HEK293T (cell line): ENCODE results near the gene GABRP.

Experiments
- ARNT ChIP-seq: fragments of 450-650 bp; IDR thresholded peaks from 2 replicates; pipeline ENCODE4 v1.6.1; 2017; ENCODE audit warnings: mild to moderate bottlenecking
- BHLHE40 ChIP-seq: fragments of 450-650 bp; IDR thresholded peaks from 2 replicates; pipeline ENCODE4 v1.6.1; 2016; ENCODE audit warnings: mild to moderate bottlenecking, moderate library complexity, borderline replicate concordance
- ELF4 ChIP-seq: fragments of 450-650 bp; IDR thresholded peaks from 2 replicates; pipeline ENCODE4 v1.6.1; 2017; ENCODE audit warnings: antibody characterized with exemption
- FOXA1 ChIP-seq: fragments of 450-650 bp; IDR thresholded peaks from 2 replicates; pipeline ENCODE4 v1.6.1; 2016; ENCODE audit warnings: mild to moderate bottlenecking
- HDGF ChIP-seq: fragments of 450-650 bp; IDR thresholded peaks from 2 replicates; pipeline ENCODE4 v1.6.1; 2017; ENCODE audit warnings: antibody characterized with exemption, borderline replicate concordance
- LEF1 ChIP-seq: fragments of 450-650 bp; IDR thresholded peaks from 2 replicates; pipeline ENCODE4 v1.6.1; 2017; ENCODE audit warnings: mild to moderate bottlenecking, borderline replicate concordance
- SP1 ChIP-seq: fragments of 450-650 bp; IDR thresholded peaks from 2 replicates; pipeline ENCODE4 v1.6.1; 2017
- TARDBP ChIP-seq: fragments of 450-650 bp; IDR thresholded peaks from 2 replicates; pipeline ENCODE4 v1.6.1; 2016
- TF ChIP-seq, protein P1 (sequence below): fragments of 450-650 bp; IDR thresholded peaks from 2 replicates; pipeline ENCODE4 v1.6.1; 2016

DNA sequence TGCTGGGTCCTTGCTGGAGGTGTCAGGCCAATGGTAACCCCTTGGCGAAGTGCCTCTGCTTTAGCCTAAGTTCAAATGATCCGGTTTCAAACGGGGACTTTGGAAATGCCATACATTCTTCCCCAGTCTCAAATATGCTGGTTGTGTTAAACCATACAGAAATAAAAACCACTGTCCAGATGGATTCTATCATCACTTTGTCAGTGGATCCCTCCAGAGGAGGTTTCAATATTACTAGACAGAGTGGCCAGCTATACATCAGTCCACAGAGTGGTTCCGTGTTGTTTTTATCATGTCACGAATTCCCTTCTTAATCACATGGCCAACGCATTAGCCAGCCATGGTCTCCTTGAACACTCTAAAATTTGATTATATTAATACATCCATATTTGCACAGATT lies 71.0 kb downstream of the GABRP start:
- TF ChIP-seq ARNT (no peak), HDGF (no peak), FOXA1 (no peak), ELF4 (no peak), BHLHE40 (no peak), LEF1 (no peak), SP1 (no peak), TARDBP (no peak)
- TF ChIP-seq, protein P1, sequence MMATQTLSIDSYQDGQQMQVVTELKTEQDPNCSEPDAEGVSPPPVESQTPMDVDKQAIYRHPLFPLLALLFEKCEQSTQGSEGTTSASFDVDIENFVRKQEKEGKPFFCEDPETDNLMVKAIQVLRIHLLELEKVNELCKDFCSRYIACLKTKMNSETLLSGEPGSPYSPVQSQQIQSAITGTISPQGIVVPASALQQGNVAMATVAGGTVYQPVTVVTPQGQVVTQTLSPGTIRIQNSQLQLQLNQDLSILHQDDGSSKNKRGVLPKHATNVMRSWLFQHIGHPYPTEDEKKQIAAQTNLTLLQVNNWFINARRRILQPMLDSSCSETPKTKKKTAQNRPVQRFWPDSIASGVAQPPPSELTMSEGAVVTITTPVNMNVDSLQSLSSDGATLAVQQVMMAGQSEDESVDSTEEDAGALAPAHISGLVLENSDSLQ, result no peak
